IMR-90 (cell line): ENCODE results near the gene ATM. TPM values are rescaled to one million over a fixed set of nuclear protein-coding genes. Genes with fewer than 3 reads are reported as not detected.

Experiments used
- ATAC-seq: fragments of 200-7000 bp; cut with Tn5 transposase; 2 replicates; pipeline ENCODE4 v1.9.1; 2020; ENCODE audit warnings: low read depth, mild to moderate bottlenecking, moderate library complexity
- BruUV-seq: library from RNA; stranded (reverse); fragments of 400-500 nt; replicated peaks from 2 replicates; lab custom pipeline; 2021; lab: Mats Ljungman, UMichigan
- CTCF ChIA-PET: fragments of 300-600 bp; formaldehyde crosslinking; extraction: SDS; loops from one replicate; lab custom pipeline; 2021; ENCODE audit warnings: antibody characterized with exemption; lab: Yijun Ruan, JAX
- POLR2A ChIA-PET: fragments of 300-600 bp; sonication (Branson Sonifier 250); formaldehyde crosslinking; loops from one replicate; lab custom pipeline; 2022; ENCODE audit warnings: antibody characterized with exemption; ENCODE audit not compliant: unreplicated experiment; lab: Charles Lee
- DNase-seq: peaks from one replicate; pipeline ENCODE4 v3.0.0; 2013
- H2AFZ ChIP-seq: replicated peaks from 2 replicates; pipeline ENCODE3; 2013; ENCODE audit warnings: low read length, mild to moderate bottlenecking; ENCODE audit not compliant: poor library complexity
- H2AK5ac ChIP-seq: 2 replicates; pipeline ENCODE4 v1.6.1; 2013; ENCODE audit warnings: low read depth, low read length, inconsistent platforms
- H2AK9ac ChIP-seq: replicated peaks from 2 replicates; pipeline ENCODE3; 2013; ENCODE audit warnings: mild to moderate bottlenecking, low read depth, low read length, moderate library complexity; ENCODE audit not compliant: poor library complexity
- H2BK120ac ChIP-seq: 2 replicates; pipeline ENCODE4 v1.6.1; 2013; ENCODE audit warnings: low read depth, low read length, inconsistent platforms
- H2BK15ac ChIP-seq: 3 replicates; pipeline ENCODE4 v1.6.1; 2013; ENCODE audit warnings: low read depth, low read length, inconsistent platforms
- H2BK20ac ChIP-seq: 2 replicates; pipeline ENCODE4 v1.6.1; 2013; ENCODE audit warnings: low read depth, mild to moderate bottlenecking, inconsistent platforms, low read length, moderate library complexity
- H2BK5ac ChIP-seq: 2 replicates; pipeline ENCODE4 v1.6.1; 2013; ENCODE audit warnings: mild to moderate bottlenecking, low read depth, low read length, inconsistent platforms; ENCODE audit not compliant: poor library complexity, severe bottlenecking
- H3K14ac ChIP-seq: replicated peaks from 2 replicates; pipeline ENCODE4 v1.6.1; 2013; ENCODE audit warnings: low read depth, low read length, inconsistent platforms
- H3K18ac ChIP-seq: 2 replicates; pipeline ENCODE4 v1.6.1; 2013; ENCODE audit warnings: low read depth, low read length, control low read depth
- H3K23ac ChIP-seq: 2 replicates; pipeline ENCODE4 v1.6.1; 2013; ENCODE audit warnings: low read depth, low read length, inconsistent platforms
- H3K27ac ChIP-seq: 2 replicates; pipeline ENCODE4 v1.5.1; 2013; ENCODE audit warnings: mild to moderate bottlenecking, control low read depth, low read length; ENCODE audit not compliant: insufficient read depth
- H3K27me3 ChIP-seq: 2 replicates; pipeline ENCODE4 v1.6.1; 2013; ENCODE audit warnings: low read length; ENCODE audit not compliant: control insufficient read depth, insufficient read depth
- H3K36me3 ChIP-seq: 2 replicates; pipeline ENCODE4 v1.6.1; 2013; ENCODE audit warnings: low read length, mixed read lengths; ENCODE audit not compliant: control insufficient read depth, insufficient read depth
- H3K4ac ChIP-seq: 2 replicates; pipeline ENCODE4 v1.6.1; 2013; ENCODE audit warnings: low read depth, low read length, inconsistent platforms
- H3K4me1 ChIP-seq: 2 replicates; pipeline ENCODE4 v1.6.1; 2013; ENCODE audit warnings: low read length, mixed read lengths; ENCODE audit not compliant: control insufficient read depth, insufficient read depth
- H3K4me2 ChIP-seq: 2 replicates; pipeline ENCODE4 v1.6.1; 2013; ENCODE audit warnings: low read depth, mild to moderate bottlenecking, control low read depth, low read length, moderate library complexity
- H3K4me3 ChIP-seq: 2 replicates; pipeline ENCODE4 v1.5.1; 2013; ENCODE audit warnings: low read depth, mild to moderate bottlenecking, control low read depth, low read length, moderate library complexity; ENCODE audit not compliant: insufficient read depth
- H3K56ac ChIP-seq: 2 replicates; pipeline ENCODE4 v1.6.1; 2013; ENCODE audit warnings: low read length, inconsistent platforms; ENCODE audit not compliant: insufficient read depth; ENCODE audit errors: extremely low read depth
- H3K79me1 ChIP-seq, 2 experiments: 2 replicates each; pipeline ENCODE4 v1.6.1; 2013; ENCODE audit warnings: low read length in 2 of 2, inconsistent platforms in 1 of 2, low read depth in 1 of 2
- H3K9ac ChIP-seq: 2 replicates; pipeline ENCODE4 v1.6.1; 2013; ENCODE audit warnings: low read depth, low read length, control low read depth
- H3K9me1 ChIP-seq: 2 replicates; pipeline ENCODE4 v1.6.1; 2013; ENCODE audit warnings: low read length, inconsistent platforms; ENCODE audit not compliant: insufficient read depth
- H3K9me3 ChIP-seq: 2 replicates; pipeline ENCODE4 v1.6.1; 2013; ENCODE audit warnings: low read length; ENCODE audit not compliant: control insufficient read depth, insufficient read depth
- H4K20me1 ChIP-seq: 2 replicates; pipeline ENCODE4 v1.6.1; 2013; ENCODE audit warnings: low read length, inconsistent platforms; ENCODE audit not compliant: insufficient read depth
- H4K5ac ChIP-seq: 2 replicates; pipeline ENCODE4 v1.6.1; 2013; ENCODE audit warnings: mild to moderate bottlenecking, low read depth, low read length, control low read depth
- H4K8ac ChIP-seq, 2 experiments: 2 replicates each; pipeline ENCODE4 v1.6.1; 2013; ENCODE audit warnings: low read depth in 2 of 2, low read length in 2 of 2, control low read depth in 1 of 2, inconsistent platforms in 1 of 2
- H4K91ac ChIP-seq: 2 replicates; pipeline ENCODE4 v1.6.1; 2013; ENCODE audit warnings: low read depth, low read length, inconsistent platforms; ENCODE audit not compliant: insufficient read depth
- BHLHE40 ChIP-seq: fragments of 150-350 bp; IDR thresholded peaks from 2 replicates; pipeline ENCODE4 v1.6.1; 2016; ENCODE audit warnings: mild to moderate bottlenecking, low read depth, low read length
- CEBPB ChIP-seq: IDR thresholded peaks from 2 replicates; pipeline ENCODE4 v1.6.1; 2012; ENCODE audit warnings: low read depth, low read length, improper control_type of control experiment
- ELK1 ChIP-seq: fragments of 150-350 bp; IDR thresholded peaks from 2 replicates; pipeline ENCODE4 v1.6.1; 2016; ENCODE audit warnings: low read depth, mild to moderate bottlenecking, low read length, moderate library complexity, borderline replicate concordance
- FOS ChIP-seq: fragments of 150-350 bp; IDR thresholded peaks from 2 replicates; pipeline ENCODE4 v1.6.1; 2016; ENCODE audit warnings: low read depth, low read length
- MXI1 ChIP-seq: IDR thresholded peaks from 2 replicates; pipeline ENCODE4 v1.6.1; 2012; ENCODE audit warnings: low read depth, mild to moderate bottlenecking, low read length, moderate library complexity, borderline replicate concordance
- POLR2A ChIP-seq: IDR thresholded peaks from 2 replicates; pipeline ENCODE4 v1.6.1; 2012; ENCODE audit warnings: mild to moderate bottlenecking, low read depth, low read length
- RAD21 ChIP-seq: IDR thresholded peaks from 2 replicates; pipeline ENCODE4 v1.6.1; 2012; ENCODE audit warnings: low read length, improper control_type of control experiment
- RCOR1 ChIP-seq: IDR thresholded peaks from 2 replicates; pipeline ENCODE4 v1.6.1; 2012; ENCODE audit warnings: mild to moderate bottlenecking, low read length, improper control_type of control experiment; ENCODE audit not compliant: insufficient replicate concordance
- RFX5 ChIP-seq: IDR thresholded peaks from 2 replicates; pipeline ENCODE4 v1.8.0; 2012; ENCODE audit warnings: low read depth, mild to moderate bottlenecking, low read length, moderate library complexity
- SMC3 ChIP-seq: fragments of 150-350 bp; IDR thresholded peaks from 2 replicates; pipeline ENCODE4 v1.6.1; 2016; ENCODE audit warnings: low read depth, mild to moderate bottlenecking, antibody characterized with exemption, low read length, moderate library complexity
- USF2 ChIP-seq: fragments of 150-350 bp; IDR thresholded peaks from 2 replicates; pipeline ENCODE4 v1.6.1; 2017; ENCODE audit warnings: mild to moderate bottlenecking, antibody characterized with exemption, low read length, low read depth
- dilution Hi-C: fragments of 300-500 bp; cut with HindIII; formaldehyde crosslinking; loops from one replicate; pipeline ENCODE4 v1.14.3; 2018; ENCODE audit warnings: low sequenced_read_pairs; ENCODE audit not compliant: unreplicated experiment
- in situ Hi-C: fragments of 300-500 bp; cut with MboI; formaldehyde crosslinking; loops from 3 replicates; pipeline ENCODE4 v1.14.3; 2019; ENCODE audit warnings: low sequenced_read_pairs, inconsistent platforms, mixed read lengths
- intact Hi-C: fragments of 100-400 bp; cut with micrococcal nuclease; formaldehyde crosslinking; loops from 2 replicates; pipeline ENCODE4 v1.10.0; 2022
- polyA plus RNA-seq, 3 experiments: library from polyadenylated mRNA; depleted of rRNA; stranded (reverse); fragments of >200 nt; gene quantifications; 2 replicates each; pipeline ENCODE4 v1.2.3, GENCODE V29; 2012; ENCODE audit warnings: low replicate concordance in 1 of 3
- total RNA-seq: library from RNA; depleted of rRNA; stranded (reverse); fragments of >200 nt; gene quantifications from 2 replicates; pipeline ENCODE4 v1.2.3, GENCODE V29; 2012

ATM gene
- total and polyA plus RNA-seq, 2 of the 4 experiments (the other 2 are of a cell fraction), result 18.1 to 30.6 TPM

- Histone ChIP-seq H3K4ac (no peak overlapping the region), H3K23ac (no peak overlapping the region), H4K5ac (no peak overlapping the region), H4K20me1 (no peaks in the 10 kb centered on the region), H2AFZ (no peak overlapping the region), H3K27ac (no peak overlapping the region), H3K9ac (no peak overlapping the region), H3K9me1 (no peaks in the 10 kb centered on the region), H3K79me1 (no peaks in the 10 kb centered on the region), H3K4me2 (no peak overlapping the region), H2BK20ac (no peak overlapping the region), H3K14ac (no peak overlapping the region), H3K36me3 (peaks cover 6% of the 10 kb centered on the region), H3K27me3 (no peaks in the 10 kb centered on the region), H3K56ac (no peak overlapping the region), H3K4me1 (peaks cover 3% of the 10 kb centered on the region), H3K18ac (no peak overlapping the region), H3K4me3 (no peak overlapping the region), H4K8ac (no peak overlapping the region), H4K91ac (no peak overlapping the region), H2BK15ac (no peak overlapping the region), H2AK9ac (no peak overlapping the region), H2BK5ac (no peak overlapping the region), H2BK120ac (no peak overlapping the region), H2AK5ac (no peak overlapping the region), H3K9me3 (no peaks in the 10 kb centered on the region)
- no TSS peak for BruUV-seq
- no peak for DNase-seq
- ChIA-PET POLR2A (no interaction called here), CTCF (no interaction called here)
- TF ChIP-seq CEBPB (no peak), USF2 (no peak), FOS (no peak), RAD21 (no peak), SMC3 (no peak), RFX5 (no peak), MXI1 (no peak), RCOR1 (no peak), ELK1 (no peak), POLR2A (no peak), BHLHE40 (no peak)
- intact Hi-C loops, result no loop called here
- no peak for ATAC-seq
- dilution Hi-C loops, result no loop called here
- in situ Hi-C loops, result no loop called here
Measured at GRCh38 chr11:108370315-108370714, 147.4 kb downstream of the ATM start.
